ENCODE data around the gene TMC7.
A peak's percentile ranks its signal among the peaks of the same experiment; 100 is the strongest.
"Not testable (repeated sequence)": the region's sequence is repeated elsewhere in the genome, so short reads cannot be mapped to it uniquely, and the experiment has no call there.

The TMC7 gene

GRCh38 chr16:18983565-18984434, at the start of gene TMC7:
Gene TMC7, plus strand, starts transcription at chr16:18983934. Its CDS starts 130 bp downstream, at chr16:18984064.
- DNase-seq (ENCODE audit: low spot score) = peak; percentile 91

GRCh38 chr16:18936727-18937340, 46.9 kb upstream of the TMC7 start:
- no peak for DNase-seq (ENCODE audit: low spot score)

- no peak for DNase-seq (ENCODE audit: low spot score)
Measured at GRCh38 chr16:18937390-18937789, 46.3 kb upstream of the TMC7 start.

- DNase-seq (ENCODE audit: low spot score) = no peak
Measured at GRCh38 chr16:18938986-18939385, 44.7 kb upstream of the TMC7 start.

GRCh38 chr16:18941471-18941870, 42.3 kb upstream of the TMC7 start:
- no peak for DNase-seq (ENCODE audit: low spot score)

GRCh38 chr16:18942061-18942460, 41.7 kb upstream of the TMC7 start:
- no peak for DNase-seq (ENCODE audit: low spot score)

- no peak for DNase-seq (ENCODE audit: low spot score)
Measured at GRCh38 chr16:18943414-18943813, 40.3 kb upstream of the TMC7 start.

- DNase-seq (ENCODE audit: low spot score) = no peak
Measured at GRCh38 chr16:18945233-18945632, 38.5 kb upstream of the TMC7 start.

GRCh38 chr16:18948372-18949020, 35.2 kb upstream of the TMC7 start:
- no peak for DNase-seq (ENCODE audit: low spot score)

GRCh38 chr16:18950469-18951185, 33.1 kb upstream of the TMC7 start:
- no peak for DNase-seq (ENCODE audit: low spot score)

GRCh38 chr16:18953547-18953946, 30.2 kb upstream of the TMC7 start:
- DNase-seq (ENCODE audit: low spot score) = no peak

GRCh38 chr16:18955874-18956580, 27.7 kb upstream of the TMC7 start:
- DNase-seq (ENCODE audit: low spot score) = not testable (repeated sequence)

- DNase-seq (ENCODE audit: low spot score) = not testable (repeated sequence)
Measured at GRCh38 chr16:18956658-18957241, 27.0 kb upstream of the TMC7 start.

GRCh38 chr16:18958621-18959029, 25.1 kb upstream of the TMC7 start:
- DNase-seq (ENCODE audit: low spot score) = no peak

- no peak for DNase-seq (ENCODE audit: low spot score)
Measured at GRCh38 chr16:18959031-18959505, 24.7 kb upstream of the TMC7 start.

- DNase-seq (ENCODE audit: low spot score) = no peak
Measured at GRCh38 chr16:18965555-18965954, 18.2 kb upstream of the TMC7 start.

GRCh38 chr16:18966791-18967190, 16.9 kb upstream of the TMC7 start:
- DNase-seq (ENCODE audit: low spot score) = no peak

- DNase-seq (ENCODE audit: low spot score) = peak; percentile 87
Measured at GRCh38 chr16:18969050-18969854, 14.5 kb upstream of the TMC7 start.

- DNase-seq (ENCODE audit: low spot score) = no peak
Measured at GRCh38 chr16:18969855-18970240, 13.9 kb upstream of the TMC7 start.

- no peak for DNase-seq (ENCODE audit: low spot score)
Measured at GRCh38 chr16:18975109-18975508, 8.6 kb upstream of the TMC7 start.
